AG09319 (cell line): ENCODE data around the gene ONECUT3.

Source experiments
- DNase-seq: peaks from one replicate; pipeline ENCODE4 v3.0.0-alpha.2; 2010; ENCODE audit warnings: low read depth; ENCODE audit errors: extremely low read depth
- TF ChIP-seq, protein P1 (sequence below): IDR thresholded peaks from 2 replicates; pipeline ENCODE4 v1.5.1; 2011; ENCODE audit warnings: low read depth, mild to moderate bottlenecking, inconsistent platforms, low read length, moderate library complexity

Gene ONECUT3

DNA sequence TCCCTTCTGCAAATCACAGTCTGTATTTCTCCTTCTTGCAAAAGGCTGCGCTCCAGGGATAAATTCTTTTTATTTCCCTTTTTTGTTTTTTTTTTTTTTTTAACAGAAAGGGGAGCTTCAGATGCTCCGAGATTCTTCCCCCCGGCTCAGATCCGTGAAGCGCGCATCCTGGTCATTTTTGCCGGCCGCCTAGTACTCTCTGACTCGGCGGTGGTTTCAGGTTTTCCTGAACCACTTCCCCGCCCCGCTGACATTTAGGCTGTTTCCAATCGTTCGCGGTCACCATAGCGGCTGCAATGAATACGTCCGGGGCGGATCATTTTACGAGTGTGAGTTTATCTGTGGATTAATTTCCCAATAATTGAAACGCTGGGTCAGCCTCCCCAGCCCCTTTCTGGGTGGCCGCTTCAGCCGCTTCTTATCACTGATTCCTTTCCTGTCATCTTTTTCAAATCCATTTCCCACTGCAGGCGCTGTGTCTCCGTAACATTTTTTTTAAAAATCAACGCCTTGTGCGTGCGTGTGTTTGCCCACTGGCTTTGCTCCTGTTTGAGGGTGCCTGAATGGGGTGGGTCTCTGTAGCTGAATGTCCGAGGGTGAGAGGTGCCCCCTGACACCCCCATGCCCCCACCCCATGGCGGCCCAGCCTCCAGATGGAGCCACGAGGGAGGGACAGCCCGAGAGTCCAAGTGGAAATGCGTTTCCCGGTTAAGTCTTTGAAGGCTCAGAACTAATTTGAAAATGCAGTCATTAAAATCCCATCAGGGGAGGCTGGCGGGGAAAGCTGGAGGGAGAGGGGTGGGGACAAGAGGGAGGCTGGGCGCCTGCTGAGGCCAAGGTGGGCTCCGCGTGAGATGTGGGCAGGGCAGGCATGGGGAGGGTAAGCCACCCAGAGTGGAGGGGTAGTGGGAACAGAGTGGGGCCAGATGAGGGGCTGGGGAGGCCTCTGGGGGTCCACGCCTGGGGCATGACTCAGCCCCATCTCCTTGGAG, 10.6 kb downstream of the ONECUT3 start:
- no peak for DNase-seq
- TF ChIP-seq, protein P1, sequence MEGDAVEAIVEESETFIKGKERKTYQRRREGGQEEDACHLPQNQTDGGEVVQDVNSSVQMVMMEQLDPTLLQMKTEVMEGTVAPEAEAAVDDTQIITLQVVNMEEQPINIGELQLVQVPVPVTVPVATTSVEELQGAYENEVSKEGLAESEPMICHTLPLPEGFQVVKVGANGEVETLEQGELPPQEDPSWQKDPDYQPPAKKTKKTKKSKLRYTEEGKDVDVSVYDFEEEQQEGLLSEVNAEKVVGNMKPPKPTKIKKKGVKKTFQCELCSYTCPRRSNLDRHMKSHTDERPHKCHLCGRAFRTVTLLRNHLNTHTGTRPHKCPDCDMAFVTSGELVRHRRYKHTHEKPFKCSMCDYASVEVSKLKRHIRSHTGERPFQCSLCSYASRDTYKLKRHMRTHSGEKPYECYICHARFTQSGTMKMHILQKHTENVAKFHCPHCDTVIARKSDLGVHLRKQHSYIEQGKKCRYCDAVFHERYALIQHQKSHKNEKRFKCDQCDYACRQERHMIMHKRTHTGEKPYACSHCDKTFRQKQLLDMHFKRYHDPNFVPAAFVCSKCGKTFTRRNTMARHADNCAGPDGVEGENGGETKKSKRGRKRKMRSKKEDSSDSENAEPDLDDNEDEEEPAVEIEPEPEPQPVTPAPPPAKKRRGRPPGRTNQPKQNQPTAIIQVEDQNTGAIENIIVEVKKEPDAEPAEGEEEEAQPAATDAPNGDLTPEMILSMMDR = no peak

DNA sequence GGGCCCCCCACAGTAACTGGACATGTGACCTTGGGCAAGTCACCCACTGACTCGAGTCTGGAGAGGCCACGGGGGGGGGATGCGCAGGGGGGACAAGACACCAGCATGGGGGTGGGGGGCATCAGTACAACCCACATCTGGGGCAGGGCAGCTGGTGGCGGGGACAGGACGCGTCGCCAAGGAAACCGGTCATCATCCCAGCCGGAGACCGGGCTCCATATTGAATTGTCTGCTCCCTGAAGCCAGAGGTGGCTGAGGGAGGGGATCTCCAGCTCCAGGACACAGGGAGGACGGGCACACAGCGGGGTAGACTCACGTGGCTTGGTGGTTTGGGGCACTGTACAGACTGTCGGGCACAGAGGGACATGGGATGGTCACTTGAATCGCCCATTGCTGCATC, 11.4 kb downstream of the ONECUT3 start:
- TF ChIP-seq, protein P1 = no peak
- DNase-seq = no peak

DNA sequence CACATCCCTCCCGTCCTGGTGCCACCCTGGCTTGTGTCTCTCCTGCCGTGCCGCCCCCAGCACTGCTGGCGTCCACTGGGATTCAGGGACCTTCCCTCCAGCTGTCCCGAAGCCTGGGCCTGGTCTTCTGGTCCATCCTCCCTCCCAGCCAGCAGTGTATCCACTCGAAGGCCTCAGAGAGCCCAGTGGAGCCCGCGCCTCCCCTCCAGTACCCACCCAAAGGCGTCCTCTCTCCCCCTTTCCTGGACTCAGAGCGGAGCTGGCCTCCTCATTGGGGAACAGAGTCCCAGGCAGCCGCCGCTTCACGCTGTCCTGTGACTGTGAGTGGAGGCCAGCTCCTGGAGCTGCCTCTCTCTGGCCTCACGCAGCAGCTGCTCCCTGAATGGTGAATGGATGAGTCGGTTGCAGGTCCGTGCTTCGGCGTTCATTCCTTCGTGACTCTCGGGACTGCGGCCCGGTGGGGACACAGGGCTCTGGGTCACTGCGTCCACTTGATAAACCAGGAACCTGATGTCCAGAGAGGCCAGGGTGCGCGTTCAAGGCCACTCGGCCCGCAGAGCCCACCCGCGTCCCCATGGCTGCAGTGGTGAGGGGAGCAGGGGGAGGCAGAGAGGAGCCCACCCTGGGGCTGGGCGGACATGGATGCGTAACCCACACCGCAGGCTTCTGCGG, 12.1 kb downstream of the ONECUT3 start:
- TF ChIP-seq, protein P1 = no peak
- DNase-seq = no peak

DNA sequence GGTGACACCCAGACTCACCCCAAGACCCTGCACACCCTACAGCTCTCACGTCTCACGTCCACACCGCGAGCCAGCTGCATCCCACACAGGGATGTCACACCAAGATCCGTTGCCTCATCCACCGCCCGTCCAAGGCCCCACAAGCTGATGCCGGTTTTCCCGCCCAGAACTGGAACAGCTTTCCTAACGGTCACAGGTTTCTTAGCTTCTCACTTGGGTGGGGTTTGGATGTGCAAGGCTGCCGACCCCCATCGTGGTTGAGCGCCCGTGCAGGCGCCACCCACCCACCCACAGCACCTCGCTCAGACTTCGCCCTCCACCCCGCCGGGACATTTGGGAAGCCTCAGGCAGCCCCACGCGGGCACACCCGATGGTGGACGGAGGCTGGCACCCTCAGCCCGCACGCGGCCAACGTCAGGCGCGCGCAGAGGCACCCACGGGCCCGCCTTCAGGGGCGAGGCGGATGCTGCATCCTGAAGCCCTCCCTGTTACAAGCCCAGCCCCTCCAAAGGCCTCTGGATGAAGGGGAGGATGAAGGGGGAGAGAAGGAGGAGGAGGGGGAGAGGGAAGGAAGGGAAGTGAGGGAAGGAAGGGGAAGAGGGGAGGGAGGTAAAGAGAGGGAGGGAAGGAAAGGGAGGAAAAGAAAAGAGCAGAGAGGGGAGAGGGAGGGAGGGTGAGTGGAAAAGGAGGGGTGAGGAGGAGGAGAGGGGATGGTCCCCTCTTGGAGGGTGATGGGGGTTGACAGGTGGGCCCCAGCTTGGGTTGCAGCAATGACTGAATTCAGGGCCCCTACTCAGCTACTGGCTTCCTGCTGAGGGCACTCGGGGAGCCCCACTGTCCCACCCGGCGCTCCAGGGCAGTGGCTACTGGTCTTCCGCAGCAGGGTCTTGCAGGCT, 12.8 kb downstream of the ONECUT3 start:
- TF ChIP-seq, protein P1 = no peak
- DNase-seq = no peak

DNA sequence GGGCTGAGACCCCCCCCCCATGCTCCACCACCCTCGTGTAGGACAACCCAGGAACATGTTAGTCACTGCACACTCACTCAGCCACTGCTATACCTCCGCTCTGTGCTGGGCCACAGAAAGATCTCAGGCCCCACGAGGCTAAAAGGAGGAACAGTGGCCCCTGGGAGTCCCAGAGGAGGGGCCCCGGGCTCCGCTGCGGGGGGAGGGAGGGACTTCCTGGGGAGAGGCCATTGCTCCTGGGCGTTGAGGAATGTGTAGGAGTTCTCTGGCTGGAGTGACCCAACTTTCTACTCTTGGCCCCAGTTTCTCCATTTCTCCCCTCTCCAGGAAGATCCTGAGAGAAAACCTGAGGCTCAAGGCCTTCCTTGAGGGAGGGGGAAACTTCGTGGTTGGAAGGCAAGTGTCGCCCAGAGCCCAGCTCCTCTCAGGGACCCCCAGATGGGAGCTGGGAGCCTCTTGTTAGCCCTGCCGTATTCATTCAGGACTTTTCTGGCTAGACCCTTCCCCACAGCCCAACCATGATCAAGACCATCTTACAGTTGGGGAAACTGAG, 13.6 kb downstream of the ONECUT3 start:
- DNase-seq = no peak
- TF ChIP-seq, protein P1 = no peak

DNA sequence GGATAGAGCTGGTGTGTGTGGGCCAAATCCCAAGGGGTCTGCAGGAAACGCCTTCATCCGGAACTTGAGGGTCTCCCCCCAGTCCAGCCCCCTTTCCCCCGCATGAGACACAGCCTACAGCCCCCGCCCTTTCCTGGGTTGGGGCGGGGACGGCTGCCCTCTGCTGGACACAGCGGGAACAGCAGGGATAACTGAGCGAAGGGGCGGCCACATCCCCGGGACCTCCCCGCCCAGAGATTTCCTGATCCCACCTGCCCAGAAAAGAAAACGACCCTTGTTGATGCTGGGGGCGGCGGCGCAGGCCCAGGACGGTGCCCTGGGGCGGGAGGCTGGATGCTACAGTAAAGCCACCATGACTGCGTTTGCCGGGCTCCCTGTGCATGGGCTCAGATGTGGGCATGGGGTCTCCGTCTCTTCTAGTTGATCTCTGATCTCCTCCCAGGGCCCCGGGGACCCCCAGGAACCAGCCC, 14.2 kb downstream of the ONECUT3 start:
- DNase-seq = no peak
- TF ChIP-seq, protein P1 = peak; percentile 93
